ENCODE data around the gene SH3PXD2A.

- TF ChIP-seq GATA2 (IDR thresholded peaks at IDR 0.05; ENCODE audit: low read depth, low read length), result no peak
- no peak for TF ChIP-seq GATA3 (IDR thresholded peaks at IDR 0.05; ENCODE audit: low read depth, low read length)
These were observed 112.6 kb downstream of the SH3PXD2A start for GRCh38 chr10:103742824-103743223.

Measured in SH-SY5Y (cell line).